ENCODE data around the gene MKS1. TPM values are rescaled to one million over a fixed set of nuclear protein-coding genes. Genes with fewer than 3 reads are reported as not detected.

The MKS1 gene
- total RNA-seq, 2 experiments from 2014 or later, result 4.6 to 6.4 TPM

DNA sequence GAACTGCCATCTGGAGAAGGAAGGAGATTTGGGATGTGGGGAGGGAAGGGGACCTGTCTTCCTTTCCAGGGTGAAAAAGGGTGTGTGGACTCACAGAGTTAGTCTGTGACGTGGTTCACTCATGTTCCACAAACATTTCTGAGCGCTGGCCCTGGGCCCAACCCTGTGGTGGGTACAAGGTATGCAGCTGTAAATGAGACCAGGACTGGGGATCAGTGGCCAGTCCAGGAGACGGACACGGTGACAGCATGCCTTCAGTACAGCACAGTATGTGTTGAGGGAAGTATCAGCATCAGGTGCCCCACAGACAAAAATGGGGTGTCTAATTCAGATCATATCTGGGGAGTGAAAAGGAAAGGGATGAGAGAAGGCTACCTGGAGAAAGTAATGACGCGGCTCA, 32.0 kb downstream of the MKS1 start:
- DNase-seq (no peak), ATAC-seq (ENCODE audit: poor library complexity) (no peak)
- Mint-ChIP-seq H3K36me3 (ENCODE audit: low read depth) (no peaks in the 10 kb centered on the region), H3K9me3 (no peaks in the 10 kb centered on the region), H3K4me1 (ENCODE audit: low read depth) (no peaks in the 10 kb centered on the region), H3K27ac (no peak overlapping the region), H3K27me3 (peaks cover 4% of the 10 kb centered on the region), H3K4me3 (no peak overlapping the region)
- ChIA-PET CTCF (no interaction called here), POLR2A (no interaction called here)
- H3K36me3 ChIP-seq (ENCODE audit: insufficient read depth, low read length), result no peaks in the 10 kb centered on the region
- no peaks in the 10 kb centered on the region for H3K9me3 ChIP-seq (ENCODE audit: control insufficient read depth in 1 of 2, insufficient read depth in 1 of 2, low read length in 2 of 2)
- no peak for TF ChIP-seq CTCF (IDR thresholded peaks at IDR 0.05)
- H3K4me3 ChIP-seq (ENCODE audit: low read length), result no peak overlapping the region
- H3K27ac ChIP-seq (ENCODE audit: low read depth in 1 of 2, low read length in 2 of 2), result no peak overlapping the region
- peaks cover 3 to 8% of the 10 kb centered on the region in 2 experiments for H3K27me3 ChIP-seq (ENCODE audit: control insufficient read depth in 1 of 2, insufficient read depth in 2 of 2, low read length in 2 of 2)
- H3K4me1 ChIP-seq (ENCODE audit: insufficient read depth, low read length), result no peaks in the 10 kb centered on the region
- intact Hi-C loops (cut with DNase I, micrococcal nuclease), result no loop called here

DNA sequence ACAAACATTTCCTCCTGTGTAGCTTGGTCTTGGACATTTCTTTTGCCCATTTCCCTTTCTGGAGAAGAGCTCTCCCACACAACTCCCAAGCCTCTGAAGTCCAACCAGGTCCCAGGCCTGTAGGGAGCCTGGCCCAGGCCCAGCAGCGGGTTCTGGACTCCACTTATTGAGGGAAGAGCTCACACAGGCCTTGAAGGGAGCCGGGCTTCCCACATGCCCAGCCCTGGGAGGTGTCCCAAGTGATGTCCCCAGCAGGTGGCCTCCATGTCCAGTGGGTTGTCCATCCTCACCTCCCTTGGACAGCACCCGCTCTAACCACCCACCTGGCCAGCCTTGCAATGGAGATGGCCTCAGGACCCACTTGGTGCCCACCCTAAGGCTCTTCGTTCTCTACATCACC, 32.5 kb downstream of the MKS1 start:
- DNase-seq (no peak), ATAC-seq (ENCODE audit: poor library complexity) (no peak)
- peaks cover 3 to 8% of the 10 kb centered on the region in 2 experiments for H3K27me3 ChIP-seq (ENCODE audit: control insufficient read depth in 1 of 2, insufficient read depth in 2 of 2, low read length in 2 of 2)
- H3K9me3 Mint-ChIP-seq, result no peaks in the 10 kb centered on the region
- H3K36me3 ChIP-seq (ENCODE audit: insufficient read depth, low read length), result no peaks in the 10 kb centered on the region
- H3K36me3 Mint-ChIP-seq (ENCODE audit: low read depth), result no peaks in the 10 kb centered on the region
- no peaks in the 10 kb centered on the region for H3K4me1 ChIP-seq (ENCODE audit: insufficient read depth, low read length)
- H3K4me3 Mint-ChIP-seq, result no peak overlapping the region
- no peak overlapping the region for H3K27ac Mint-ChIP-seq
- no peak overlapping the region for H3K27ac ChIP-seq (ENCODE audit: low read depth in 1 of 2, low read length in 2 of 2)
- H3K27me3 Mint-ChIP-seq, result peaks cover 4% of the 10 kb centered on the region
- CTCF ChIA-PET, result no interaction called here
- intact Hi-C loops (cut with DNase I, micrococcal nuclease), result no loop called here
- no peak for TF ChIP-seq CTCF (IDR thresholded peaks at IDR 0.05)
- H3K4me1 Mint-ChIP-seq (ENCODE audit: low read depth), result no peaks in the 10 kb centered on the region
- POLR2A ChIA-PET, result no interaction called here
- H3K4me3 ChIP-seq (ENCODE audit: low read length), result no peak overlapping the region
- no peaks in the 10 kb centered on the region for H3K9me3 ChIP-seq (ENCODE audit: control insufficient read depth in 1 of 2, insufficient read depth in 1 of 2, low read length in 2 of 2)

DNA sequence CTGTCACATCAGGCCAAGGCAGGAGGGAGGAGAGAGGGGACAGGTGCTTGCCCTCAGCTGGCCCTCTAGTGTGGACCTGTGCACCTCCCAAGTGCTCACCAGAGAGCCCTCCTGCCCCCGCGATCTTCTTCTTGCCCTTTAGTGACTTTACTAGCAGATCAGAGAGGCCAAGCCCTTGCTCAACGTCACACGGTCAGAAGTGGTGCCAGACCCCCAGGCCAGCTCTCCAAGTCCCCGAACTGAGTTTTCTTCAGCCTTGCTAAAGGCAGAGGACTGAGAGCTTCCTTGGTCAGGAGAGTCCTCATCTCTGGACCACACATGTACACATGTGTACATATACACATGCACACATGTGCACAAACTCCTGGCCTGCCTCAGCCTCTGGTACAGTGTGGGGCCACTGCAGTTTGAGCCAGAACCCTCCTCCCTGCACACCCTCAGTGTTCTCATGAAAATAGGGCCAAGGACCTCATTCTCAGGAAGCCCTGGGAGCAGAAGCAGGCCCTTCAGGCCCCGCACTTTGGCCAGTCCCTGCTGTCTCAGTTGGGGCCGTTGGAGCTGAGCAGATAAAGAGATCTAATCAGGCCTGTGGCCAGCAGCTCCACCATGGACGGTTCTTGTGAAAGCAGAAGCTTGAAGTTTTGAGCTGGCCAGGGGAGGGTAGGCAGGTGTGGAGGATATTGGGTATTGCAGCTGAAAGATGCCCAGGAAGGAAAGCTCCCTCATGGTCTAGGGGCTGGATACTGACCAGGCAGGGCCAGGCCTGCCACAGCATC, 33.9 kb downstream of the MKS1 start:
- Histone ChIP-seq H3K27me3 (ENCODE audit: control insufficient read depth in 1 of 2, insufficient read depth in 2 of 2, low read length in 2 of 2) (peaks cover 0 to 6% of the 10 kb centered on the region in 2 experiments), H3K4me1 (ENCODE audit: insufficient read depth, low read length) (no peaks in the 10 kb centered on the region), H3K27ac (ENCODE audit: low read depth in 1 of 2, low read length in 2 of 2) (no peak overlapping the region), H3K4me3 (ENCODE audit: low read length) (no peak overlapping the region), H3K36me3 (ENCODE audit: insufficient read depth, low read length) (no peaks in the 10 kb centered on the region), H3K9me3 (ENCODE audit: control insufficient read depth in 1 of 2, insufficient read depth in 1 of 2, low read length in 2 of 2) (no peaks in the 10 kb centered on the region)
- H3K36me3 Mint-ChIP-seq (ENCODE audit: low read depth), result no peaks in the 10 kb centered on the region
- POLR2A ChIA-PET, result no interaction called here
- intact Hi-C loops (cut with DNase I, micrococcal nuclease), result no loop called here
- DNase-seq (no peak), ATAC-seq (ENCODE audit: poor library complexity) (no peak)
- CTCF ChIA-PET, result no interaction called here
- no peaks in the 10 kb centered on the region for H3K4me1 Mint-ChIP-seq (ENCODE audit: low read depth)
- no peak overlapping the region for H3K4me3 Mint-ChIP-seq
- no peak overlapping the region for H3K27ac Mint-ChIP-seq
- no peaks in the 10 kb centered on the region for H3K9me3 Mint-ChIP-seq
- TF ChIP-seq CTCF (IDR thresholded peaks at IDR 0.05), result no peak
- peaks cover 4% of the 10 kb centered on the region for H3K27me3 Mint-ChIP-seq
